ELF-1 (cell line): ENCODE measurements around the gene SYT2.
"Not testable (repeated sequence)": the region's sequence is repeated elsewhere in the genome, so short reads cannot be mapped to it uniquely, and the experiment has no call there.

Experiments used
- DNase-seq: peaks from one replicate; pipeline ENCODE4 v3.0.0-alpha.2; 2016; ENCODE audit warnings: low read depth, low spot score

Gene SYT2

DNA sequence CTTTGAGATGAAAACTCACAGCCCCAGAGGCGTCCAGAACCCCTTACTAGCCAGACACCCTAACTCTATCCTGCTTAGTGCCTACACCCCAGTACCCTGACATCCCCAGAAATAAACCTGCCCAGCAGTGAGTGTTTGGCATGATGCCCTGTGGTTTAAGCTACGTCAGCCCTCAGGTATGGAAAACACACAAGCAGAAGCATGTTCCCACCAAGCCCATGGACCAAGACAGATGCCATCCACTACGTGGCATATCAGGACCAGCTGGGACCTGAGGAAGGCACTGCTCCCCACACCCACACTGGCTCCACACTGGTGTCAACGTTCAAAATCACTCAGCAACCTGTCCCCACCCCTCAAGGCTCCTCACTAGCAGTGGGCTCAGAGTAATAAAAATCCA lies 116.4 kb downstream of the SYT2 start:
- DNase-seq = no peak

DNA sequence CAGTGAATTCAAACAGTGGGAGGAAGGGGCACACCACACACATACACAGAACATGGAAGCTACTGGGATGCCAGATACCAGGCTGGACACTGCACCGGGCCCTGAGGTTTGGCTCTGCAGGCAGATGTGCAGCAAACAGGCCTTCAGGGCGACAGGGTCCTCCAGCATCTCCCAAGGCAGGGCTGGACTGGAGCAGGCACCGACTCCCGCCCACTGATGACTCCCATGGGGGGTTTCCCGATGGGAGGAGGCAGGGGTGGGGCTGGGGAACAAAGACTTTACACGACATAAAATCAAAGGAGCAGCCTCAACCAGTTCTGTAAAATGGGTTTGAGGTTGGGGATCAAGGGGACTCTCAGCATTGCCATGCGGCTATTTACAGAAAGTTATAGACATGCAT lies 118.1 kb downstream of the SYT2 start:
- peak; percentile 6 for DNase-seq

DNA sequence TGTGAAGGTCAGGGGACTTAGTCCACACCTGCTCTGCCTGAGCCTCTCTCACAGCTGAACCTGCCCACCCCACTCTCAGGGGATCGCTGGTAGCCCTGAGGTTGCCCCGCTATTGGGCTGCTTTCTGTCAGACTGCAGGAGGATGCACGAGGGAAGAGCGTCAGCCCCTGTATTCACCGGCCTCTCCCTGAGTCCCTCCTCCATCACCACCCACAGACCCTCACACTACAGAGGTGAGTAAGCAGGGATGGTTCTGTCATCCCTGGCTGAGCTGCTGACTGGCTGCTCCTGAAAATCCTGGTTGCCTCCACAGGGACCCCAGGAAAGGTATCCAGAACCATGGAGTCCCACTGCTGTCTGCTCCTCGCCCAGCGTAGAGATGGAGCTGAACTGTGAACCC lies 118.7 kb downstream of the SYT2 start:
- DNase-seq = no peak

DNA sequence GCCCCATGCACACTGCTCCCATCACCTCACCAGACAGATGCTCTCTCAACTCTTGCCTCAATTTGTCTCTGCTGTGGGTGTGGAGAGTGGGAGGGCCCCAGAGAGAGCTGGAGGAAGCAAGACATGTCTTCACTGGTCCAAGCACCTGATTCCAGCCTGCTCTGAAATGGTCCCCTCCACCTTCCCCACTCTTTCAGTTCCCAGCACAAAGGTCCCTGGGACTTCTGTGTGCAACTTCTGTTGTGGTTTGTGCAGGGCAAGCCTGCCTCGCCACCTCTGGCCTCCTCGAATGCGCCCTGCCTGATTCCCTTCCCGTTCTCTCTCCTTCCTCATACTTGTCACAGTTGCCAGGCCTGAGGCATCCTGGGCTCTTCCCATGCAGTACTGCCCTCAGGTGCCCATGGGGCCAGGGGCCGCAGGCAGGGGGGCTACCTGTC lies 119.3 kb downstream of the SYT2 start:
- peak; percentile 17 for DNase-seq

DNA sequence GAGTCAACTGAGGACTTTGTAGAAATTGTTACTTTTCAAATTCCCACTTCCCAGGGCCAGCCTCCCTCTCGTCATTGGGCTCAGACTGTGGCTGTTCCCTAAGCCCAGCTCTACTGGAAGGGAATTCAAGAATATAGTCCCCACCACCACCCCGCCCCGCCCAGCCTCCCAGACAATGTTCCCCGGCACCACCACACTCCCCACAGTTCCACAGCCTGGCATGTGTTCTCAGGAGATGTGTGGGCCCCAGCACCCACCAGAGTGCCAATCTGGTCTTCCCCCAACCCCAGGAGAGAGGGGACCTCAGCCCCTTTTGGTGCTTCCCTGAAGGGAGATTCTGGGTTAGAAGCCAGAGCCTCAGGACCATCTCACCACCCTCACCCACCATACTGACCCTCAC lies 120.1 kb downstream of the SYT2 start:
- DNase-seq = no peak

DNA sequence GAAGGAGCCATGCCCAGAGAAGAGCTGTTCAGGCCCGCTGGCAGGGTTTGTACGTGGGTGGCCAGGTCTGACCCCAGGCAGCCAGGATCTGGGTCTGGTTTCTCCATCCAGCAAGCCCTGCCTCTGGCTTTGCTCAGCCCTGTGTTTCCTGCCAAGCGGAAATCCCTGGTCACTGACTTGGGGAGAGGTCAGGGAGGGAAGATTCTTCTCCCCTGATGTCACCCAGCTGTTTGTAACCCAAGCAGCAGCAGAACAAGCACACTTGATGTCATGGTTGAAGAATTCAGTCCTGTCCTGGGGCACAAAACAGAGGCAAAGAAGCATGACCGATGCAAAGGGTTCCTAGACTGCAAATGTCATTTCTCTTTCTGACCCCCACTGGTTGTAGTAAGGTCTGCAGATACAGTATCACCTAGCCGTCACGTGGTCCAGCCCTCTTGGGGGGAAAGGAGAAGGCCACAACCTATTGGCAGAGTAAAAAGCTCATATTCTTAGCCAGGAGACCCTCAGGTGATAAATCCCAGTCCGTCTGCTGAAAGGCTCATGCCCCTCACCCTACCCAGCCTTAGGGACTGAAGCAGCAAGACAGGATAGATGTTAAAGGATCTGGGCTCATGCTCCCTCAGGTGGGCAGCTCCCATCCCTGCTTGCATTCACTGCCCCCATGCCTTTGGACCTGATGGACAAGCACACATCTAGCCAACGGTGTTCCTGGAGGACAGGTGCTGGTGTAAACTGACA lies 120.9 kb downstream of the SYT2 start:
- DNase-seq = peak; percentile 98

DNA sequence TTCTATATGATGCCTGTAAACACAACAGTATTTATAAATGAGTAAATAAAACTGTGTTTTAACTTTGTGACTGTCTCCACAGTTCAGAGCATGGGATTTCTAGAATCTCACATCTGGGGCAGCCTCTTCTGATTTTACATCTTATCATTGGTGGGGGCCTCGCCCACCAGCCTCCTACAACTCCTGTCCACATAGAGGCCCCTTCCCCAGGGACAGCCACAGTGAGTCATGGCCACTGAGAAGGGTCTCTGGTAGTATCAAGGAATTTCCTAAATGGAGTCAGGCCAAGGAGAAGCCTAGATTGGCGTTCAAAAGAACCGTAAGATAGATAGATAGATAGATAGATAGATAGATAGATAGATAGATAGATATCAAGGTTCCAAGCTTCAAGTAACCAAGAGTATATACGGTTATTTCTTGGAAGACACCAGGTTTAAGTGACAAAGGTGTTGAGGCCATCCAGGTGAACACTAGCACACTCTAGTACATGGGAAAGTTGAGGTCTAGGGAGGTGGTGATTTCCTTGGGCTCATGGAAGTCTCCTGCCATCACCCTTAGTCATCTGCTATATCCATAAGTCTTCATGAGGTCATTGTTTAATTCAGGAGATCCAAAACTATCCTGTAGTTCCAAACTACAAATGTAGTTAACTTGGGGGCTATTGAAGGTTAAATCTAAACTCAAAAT lies 121.6 kb downstream of the SYT2 start:
- DNase-seq = no peak

DNA sequence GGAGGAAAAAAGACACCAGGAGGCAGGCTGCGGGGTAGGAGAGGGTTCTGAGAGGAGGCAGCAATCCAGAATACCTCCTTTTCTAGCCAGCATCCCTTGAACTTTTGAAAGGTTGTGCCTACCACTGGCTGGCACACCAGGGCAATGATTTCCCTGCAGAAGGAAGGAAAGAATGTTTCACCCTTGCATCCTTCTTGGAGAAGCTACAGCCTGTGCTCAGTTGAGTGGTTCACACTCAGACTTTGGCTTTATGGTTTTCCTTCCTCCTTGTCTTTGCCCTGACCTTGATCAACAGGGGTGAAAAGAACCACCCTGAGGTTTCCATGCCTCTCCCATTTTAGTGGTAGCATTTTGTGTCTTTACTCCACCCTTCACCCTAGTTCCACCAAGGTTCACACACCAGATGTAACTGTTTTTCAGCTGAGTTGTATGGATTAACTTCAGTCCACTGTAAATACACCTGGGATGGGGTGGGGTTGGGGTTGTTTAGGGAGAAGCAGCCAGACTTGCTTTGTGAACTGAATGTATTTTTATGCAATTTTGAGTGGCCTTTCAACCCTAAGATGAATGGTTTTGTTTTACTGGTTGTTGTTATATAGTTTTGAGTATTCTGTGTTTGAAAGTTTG lies 122.3 kb downstream of the SYT2 start:
- DNase-seq = no peak

DNA sequence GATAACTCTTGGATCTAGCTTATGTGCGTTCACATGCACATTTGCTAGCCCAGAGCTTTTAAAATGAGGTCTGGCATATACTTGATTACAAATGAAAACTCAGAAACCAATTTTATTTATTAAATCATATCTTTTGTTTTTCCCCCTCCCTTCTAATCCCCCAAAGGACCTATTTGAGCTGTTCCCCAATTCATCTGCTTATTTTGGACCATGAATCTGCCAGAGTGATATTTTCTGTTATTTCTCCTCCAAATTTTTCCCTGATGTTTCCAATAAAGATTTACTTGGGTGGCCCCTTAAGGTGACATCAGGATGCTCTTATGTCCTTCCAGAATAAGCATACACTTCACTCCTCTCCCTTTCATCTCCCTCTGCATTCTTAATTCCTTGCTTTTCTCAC lies 123.4 kb downstream of the SYT2 start:
- no peak for DNase-seq

DNA sequence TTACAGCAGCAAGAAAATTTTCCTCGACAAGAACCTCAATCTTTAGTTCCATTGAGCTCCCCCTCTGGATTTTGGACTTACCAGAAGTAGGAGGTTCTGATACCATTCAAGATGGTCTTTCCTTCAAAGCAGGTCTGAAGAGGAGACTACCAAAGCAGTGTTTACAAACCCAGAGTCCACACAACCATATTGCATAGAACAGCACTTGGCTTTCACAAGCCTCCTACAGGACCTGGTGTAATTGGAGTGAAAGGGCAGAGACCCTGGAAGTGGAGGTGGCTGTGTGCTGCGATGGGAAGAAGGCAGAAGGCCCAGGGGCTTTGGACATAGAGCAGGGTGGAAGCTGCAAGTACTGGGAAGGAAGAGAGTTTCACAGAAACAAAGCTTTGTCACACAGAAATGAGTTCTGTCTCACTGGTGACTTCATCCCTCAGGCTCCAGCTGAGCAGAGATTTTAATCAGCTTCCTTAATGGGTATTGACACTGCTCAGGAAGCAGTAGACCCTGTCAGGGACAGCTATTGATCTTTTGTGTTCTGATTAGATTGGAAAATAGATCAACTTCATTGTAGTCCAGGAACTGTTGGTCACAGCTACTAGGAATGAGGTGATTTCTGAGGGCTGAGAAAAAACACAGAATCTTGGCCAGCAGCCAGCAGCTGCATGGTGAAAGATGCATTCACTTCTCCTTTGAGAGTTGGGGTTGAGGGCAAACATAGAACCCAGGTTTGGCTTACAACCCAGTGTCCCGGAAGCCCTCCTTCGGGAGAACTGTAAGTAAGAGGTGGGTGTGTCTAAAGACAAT lies 124.0 kb downstream of the SYT2 start:
- peak; percentile 51 for DNase-seq

DNA sequence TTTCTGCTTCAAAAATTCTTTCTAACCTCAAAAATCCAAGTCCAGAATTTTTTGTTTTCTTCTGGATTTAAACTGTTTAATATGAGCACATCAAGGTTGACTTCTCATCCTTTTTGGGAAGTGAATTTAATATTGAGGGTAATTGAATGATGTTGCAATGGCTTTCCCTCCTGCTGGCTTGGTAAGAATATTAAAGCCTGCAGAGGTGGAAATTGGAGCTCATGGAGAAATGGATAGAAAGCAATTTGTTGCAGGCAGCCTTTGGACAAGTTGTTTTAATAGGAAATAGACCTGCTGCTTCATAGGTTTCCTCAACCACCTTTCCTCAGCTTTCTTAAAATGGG lies 124.7 kb downstream of the SYT2 start:
- no peak for DNase-seq

DNA sequence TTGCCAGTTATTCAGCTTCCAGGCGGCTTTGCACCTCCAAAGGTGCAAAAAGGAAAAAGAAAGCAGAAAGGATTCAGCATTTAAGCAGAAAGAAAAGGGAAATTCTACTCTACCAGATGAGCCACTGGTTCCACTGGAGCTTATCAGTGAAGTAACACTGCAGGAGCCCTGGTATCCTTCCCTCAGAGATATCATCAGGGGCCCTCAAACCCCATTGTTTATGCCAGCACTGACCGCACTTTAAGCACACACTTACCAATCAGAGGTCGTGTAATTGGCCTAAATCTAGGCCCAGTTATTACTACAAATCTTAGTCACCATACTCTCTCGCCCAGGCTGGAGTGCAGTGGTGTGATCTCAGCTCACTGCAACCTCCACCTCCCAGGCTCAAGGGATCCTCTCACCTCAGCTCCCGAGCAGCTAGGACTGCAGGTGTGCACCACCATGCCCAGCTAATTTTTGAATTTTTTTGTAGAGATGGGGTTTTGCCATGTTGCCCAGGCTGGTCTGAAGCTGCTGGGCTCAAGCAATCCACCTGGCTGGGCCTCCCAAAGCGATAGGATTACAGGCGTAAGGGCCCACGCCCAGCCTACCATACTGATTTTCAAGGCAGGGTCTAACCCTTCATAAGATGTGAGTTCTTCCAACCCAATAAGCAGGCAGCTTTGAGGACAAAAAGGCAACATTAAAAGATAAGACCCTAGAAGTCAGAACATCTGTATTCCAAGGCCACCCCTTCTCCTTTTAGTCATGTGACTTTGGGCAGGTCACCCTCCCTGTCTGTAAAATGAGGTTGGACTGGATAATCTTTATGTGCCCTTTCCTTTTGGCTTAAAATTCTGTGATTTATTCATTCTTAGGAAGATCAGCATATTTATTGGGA lies 125.3 kb downstream of the SYT2 start:
- DNase-seq = no peak

DNA sequence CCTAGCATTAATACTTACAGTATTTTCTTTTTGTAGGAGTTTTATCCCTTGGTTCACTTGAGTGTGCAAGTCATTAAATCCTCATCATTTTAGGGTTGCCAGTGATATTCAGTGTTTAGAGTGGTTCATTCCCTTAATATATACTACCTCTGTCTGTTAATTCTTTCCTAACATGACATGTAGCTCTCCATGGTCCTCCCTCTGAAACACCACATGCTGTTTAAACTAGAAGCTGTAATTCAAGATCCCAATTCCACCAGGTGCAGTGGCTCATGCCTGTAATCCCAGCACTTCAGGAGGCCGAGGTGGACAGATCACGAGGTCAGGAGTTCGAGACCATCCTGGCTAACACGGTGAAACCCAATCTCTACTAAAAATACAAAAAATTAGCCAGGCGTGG lies 127.9 kb downstream of the SYT2 start:
- not testable (repeated sequence) for DNase-seq

DNA sequence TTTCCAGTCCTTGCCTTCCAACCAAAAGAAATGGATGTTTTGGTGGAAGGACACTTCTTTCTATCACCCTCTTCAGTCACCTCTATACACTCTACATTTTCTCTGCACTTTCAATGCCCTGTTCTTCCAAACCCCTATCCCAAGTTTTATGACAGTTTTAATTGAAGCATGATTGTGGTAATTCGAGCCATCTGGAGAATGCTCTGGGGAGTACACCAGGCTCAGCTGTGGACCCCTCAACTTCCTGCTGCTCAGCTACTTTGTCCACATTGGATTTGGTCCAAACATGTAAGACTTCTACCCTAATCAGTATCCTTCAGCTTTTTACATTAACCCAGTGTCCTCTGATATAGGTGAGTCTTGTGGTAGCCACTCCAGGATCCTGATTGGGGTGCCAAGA lies 129.6 kb downstream of the SYT2 start:
- DNase-seq = no peak

DNA sequence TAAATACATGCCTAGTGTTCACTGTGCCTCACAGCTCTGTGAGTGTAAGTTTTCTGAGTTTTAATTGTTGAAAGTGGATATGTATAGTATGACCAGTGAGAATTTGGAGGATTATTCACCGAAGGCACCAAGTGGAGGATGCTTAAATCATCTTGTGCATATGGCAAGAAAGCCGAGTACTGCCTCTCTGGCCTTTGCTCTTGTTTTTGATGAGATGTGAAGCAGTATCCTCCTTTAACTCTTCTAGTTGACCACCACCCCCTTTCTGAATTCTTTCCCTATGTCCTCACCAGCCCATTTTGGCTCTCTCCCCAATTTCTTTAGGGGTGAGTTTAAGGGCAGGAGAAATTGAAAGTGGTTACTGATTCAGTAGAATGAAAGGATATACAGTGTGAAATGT lies 130.4 kb downstream of the SYT2 start:
- no peak for DNase-seq

DNA sequence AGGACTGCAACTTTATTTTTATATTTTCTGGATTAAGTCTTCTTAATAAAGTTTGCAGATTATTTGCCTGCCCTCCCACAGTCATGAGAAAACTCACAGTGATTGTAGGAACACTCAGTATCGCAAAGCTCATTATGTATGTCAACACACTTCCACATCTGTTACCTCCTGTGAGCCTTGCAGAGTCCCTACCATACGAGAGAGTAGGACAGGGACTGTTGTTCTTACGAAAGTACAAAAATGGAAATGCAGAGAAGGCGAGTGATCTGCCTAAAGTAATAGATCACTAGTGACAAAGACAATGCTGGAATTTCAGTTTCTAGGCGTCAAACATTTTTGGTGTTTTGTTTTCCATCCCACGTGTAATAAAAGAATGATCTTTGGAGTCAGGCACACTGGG lies 131.7 kb downstream of the SYT2 start:
- DNase-seq = no peak

DNA sequence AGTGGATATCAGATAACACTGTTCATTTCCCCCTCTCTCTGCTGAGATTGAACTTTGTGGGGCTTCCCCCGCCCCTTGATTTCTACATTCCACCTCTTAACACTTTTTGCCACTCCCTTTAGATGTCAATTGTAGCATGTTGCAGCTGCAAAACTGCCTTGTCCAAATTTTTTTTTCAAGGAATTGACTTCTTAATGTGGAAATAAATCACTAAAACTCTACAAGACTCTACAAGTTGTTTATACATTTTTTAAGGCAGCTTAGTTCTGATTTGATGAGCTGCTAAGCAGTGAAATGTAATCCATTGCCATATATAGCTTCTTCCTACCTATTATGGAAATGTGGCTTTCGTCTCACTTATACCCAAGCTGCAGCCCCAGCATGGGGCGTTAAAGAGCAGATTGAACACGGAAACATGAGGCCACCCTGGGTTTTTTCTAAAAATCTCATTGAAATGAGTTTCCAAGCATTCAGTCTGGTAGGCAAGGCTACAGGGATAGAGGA lies 132.2 kb downstream of the SYT2 start:
- DNase-seq = no peak

DNA sequence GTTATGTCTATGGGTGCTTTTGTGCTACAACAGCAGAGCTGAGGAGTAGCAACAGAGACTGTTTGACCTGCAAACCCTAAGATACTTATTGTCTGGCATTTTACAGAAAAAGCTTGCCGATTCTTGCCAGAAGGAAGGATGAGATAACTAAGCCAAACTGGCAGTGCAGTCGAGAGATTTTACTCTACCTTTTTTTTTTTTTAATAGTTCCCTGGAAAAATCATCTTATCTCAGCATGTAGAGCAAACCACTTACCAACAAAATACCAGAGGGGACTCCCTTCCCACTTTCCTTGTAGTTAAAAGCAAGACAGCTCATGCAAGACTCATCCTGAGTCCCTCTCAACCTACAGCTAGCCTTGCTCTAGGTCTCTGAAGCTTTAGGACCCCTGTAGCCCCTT lies 132.9 kb downstream of the SYT2 start:
- no peak for DNase-seq

DNA sequence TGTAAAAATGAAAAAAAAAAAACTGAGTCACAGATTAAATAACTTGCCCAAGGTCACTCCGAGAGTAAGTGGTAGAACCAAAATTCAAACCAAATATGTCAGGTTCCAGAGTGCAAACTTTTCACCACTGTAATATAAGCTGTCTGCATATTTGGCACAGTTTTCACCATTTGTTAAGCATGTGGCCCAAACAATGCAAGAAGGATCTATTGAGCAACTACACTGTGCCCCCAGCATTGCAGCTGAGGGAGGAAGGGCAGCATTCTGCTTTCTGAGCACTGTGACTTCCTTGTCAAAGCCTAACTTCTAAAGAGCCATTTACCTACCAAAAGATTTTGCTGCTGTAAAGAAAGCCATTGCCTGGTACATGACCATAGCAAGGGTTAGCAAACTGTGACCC lies 133.4 kb downstream of the SYT2 start:
- DNase-seq = no peak

DNA sequence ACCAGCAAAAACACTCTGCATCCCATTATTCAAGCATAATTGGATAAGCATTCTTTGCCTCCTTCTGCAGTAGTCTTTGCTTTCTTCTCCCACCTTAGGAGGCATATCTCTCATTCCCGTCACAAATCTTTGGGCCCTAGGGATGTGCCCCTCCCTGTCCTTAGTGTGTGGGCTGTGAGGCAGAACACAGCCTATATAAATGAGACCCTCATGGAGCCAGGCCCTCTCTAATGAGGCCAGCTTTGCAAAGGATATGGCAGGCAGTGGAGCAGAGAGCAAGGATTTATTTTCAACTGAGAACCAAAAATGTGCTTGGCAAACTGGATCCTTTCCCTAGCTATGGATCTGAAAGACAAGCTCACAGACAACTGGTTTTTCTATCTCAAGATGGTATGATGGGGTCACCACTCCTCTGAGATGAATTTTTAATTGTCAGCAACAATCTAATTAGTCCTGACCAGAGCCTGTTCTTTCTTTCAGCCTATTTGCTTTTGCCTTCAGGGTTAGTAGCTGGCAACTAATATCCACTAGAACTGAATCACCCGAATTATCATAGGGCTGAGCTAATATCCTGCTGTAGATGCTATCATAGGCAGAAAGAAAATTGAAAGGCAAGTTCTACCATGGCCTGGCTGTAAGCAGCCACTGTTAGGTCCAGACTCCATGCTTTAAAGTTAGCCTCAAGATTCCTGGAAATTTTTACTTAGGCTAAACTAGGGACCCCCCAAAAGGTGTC lies 134.2 kb downstream of the SYT2 start:
- DNase-seq = no peak
